GM18870 (cell line): Measurements from ENCODE around the gene RNF103.

Experiments used
- ATAC-seq: cut with Tn5 transposase; IDR thresholded peaks from one replicate; pipeline ENCODE4 v1.9.1; 2021; ENCODE audit warnings: moderate library complexity; ENCODE audit not compliant: unreplicated experiment

RNF103 gene

GRCh38 chr2:86577817-86578456 is 45.7 kb downstream of the RNF103 start:
- no peak for ATAC-seq

- ATAC-seq = no peak
Measured at GRCh38 chr2:86570059-86570458, 53.6 kb downstream of the RNF103 start.

GRCh38 chr2:86566821-86567190 is 56.9 kb downstream of the RNF103 start:
- ATAC-seq = no peak

- no peak for ATAC-seq
Measured at GRCh38 chr2:86566158-86566820, 57.4 kb downstream of the RNF103 start.

GRCh38 chr2:86563650-86564061 is 60.0 kb downstream of the RNF103 start:
- no peak for ATAC-seq

GRCh38 chr2:86562922-86563649 is 60.6 kb downstream of the RNF103 start, which contains the start of gene CHMP3:
Gene CHMP3, minus strand, starts transcription at chr2:86563443. Its CDS starts 95 bp downstream, at chr2:86563348.
- ATAC-seq = peak; percentile 78

GRCh38 chr2:86562485-86562921 is 61.2 kb downstream of the RNF103 start:
- peak; percentile 3 for ATAC-seq

GRCh38 chr2:86557836-86558235 is 65.8 kb downstream of the RNF103 start:
- no peak for ATAC-seq

- no peak for ATAC-seq
Measured at GRCh38 chr2:86556508-86556907, 67.2 kb downstream of the RNF103 start.
